Activated CD8-positive, alpha-beta memory T cell treated with anti-CD3 and anti-CD28 coated beads, Interleukin-2, amount 10 ng/mL, durations not matched to agents 7 days and 5 days (primary cell): Measurements from ENCODE around the gene ANKDD1A. TPM values are rescaled to one million over a fixed set of nuclear protein-coding genes. Genes with fewer than 3 reads are reported as not detected.

ENCODE experiments used
- ATAC-seq: fragments of 150-1000 bp; cut with Tn5 transposase; one replicate; pipeline ENCODE4 v1.10.0; 2021; ENCODE audit warnings: moderate library complexity
- CTCF ChIA-PET: fragments of 350-600 bp; sonication (Branson Sonifier 250); formaldehyde crosslinking; loops from one replicate; lab custom pipeline; 2021; ENCODE audit warnings: antibody characterized with exemption; lab: Charles Lee
- DNase-seq: peaks from one replicate; pipeline ENCODE4 v3.0.0-alpha.2; 2020
- H3K27ac Mint-ChIP-seq: one replicate; pipeline ENCODE4 v1.8.0; 2021; ENCODE audit warnings: mild to moderate bottlenecking, mixed read lengths
- H3K27me3 Mint-ChIP-seq: one replicate; pipeline ENCODE4 v1.8.0; 2021; ENCODE audit warnings: mixed read lengths
- H3K36me3 Mint-ChIP-seq: one replicate; pipeline ENCODE4 v1.8.0; 2021; ENCODE audit warnings: mild to moderate bottlenecking, mixed read lengths
- H3K4me1 Mint-ChIP-seq: one replicate; pipeline ENCODE4 v1.8.0; 2021; ENCODE audit warnings: mixed read lengths
- H3K4me3 Mint-ChIP-seq: one replicate; pipeline ENCODE4 v1.8.0; 2021; ENCODE audit warnings: mild to moderate bottlenecking, moderate library complexity, mixed read lengths
- H3K9me3 Mint-ChIP-seq: one replicate; pipeline ENCODE4 v1.8.0; 2022; ENCODE audit warnings: low read depth, mixed read lengths
- total RNA-seq, 2 experiments: library from RNA; stranded (reverse); gene quantifications; one replicate each; pipeline ENCODE4 v1.2.3, GENCODE V29; 2021

The ANKDD1A gene
- total RNA-seq, 2 experiments from 2014 or later: 13.4 to 24.4 TPM

GRCh38 chr15:64970698-64971097, 59.0 kb downstream of the ANKDD1A start:
- CTCF ChIA-PET: interaction anchor here (1.0 kb wide), 1 partner anchor 23 kb away, joined by 3 read pairs; no protein-coding TSS in a partner anchor
- H3K27ac Mint-ChIP-seq: no peak overlapping the region
- peaks cover 5% of the 10 kb centered on the region for H3K4me1 Mint-ChIP-seq
- no peaks in the 10 kb centered on the region for H3K27me3 Mint-ChIP-seq
- H3K4me3 Mint-ChIP-seq: no peak overlapping the region
- DNase-seq (no peak), ATAC-seq (no peak)
- no peaks in the 10 kb centered on the region for H3K9me3 Mint-ChIP-seq
- H3K36me3 Mint-ChIP-seq: peaks cover 39% of the 10 kb centered on the region

DNA sequence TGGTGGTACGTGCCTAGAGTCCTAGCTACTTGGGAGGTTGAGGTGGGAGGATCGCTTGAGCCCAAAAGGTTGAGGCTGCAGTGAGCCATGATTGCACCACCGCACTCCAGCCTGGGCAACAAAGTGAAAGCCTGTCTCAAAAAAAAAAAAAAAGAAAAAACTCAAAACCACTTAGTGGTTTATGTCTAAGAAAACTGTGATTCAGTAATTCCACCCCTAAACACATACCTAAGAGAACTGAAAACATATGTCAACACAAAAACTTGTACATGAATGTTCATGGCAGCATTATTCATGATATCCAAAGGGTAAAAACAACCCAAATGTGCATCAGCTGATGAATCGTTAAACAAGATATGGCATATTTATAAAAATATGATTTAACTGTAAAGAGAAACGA, 63.7 kb downstream of the ANKDD1A start:
- CTCF ChIA-PET: no interaction called here
- Mint-ChIP-seq H3K36me3 (peaks cover 32% of the 10 kb centered on the region), H3K27me3 (no peaks in the 10 kb centered on the region), H3K4me3 (no peak overlapping the region), H3K9me3 (no peaks in the 10 kb centered on the region), H3K4me1 (peaks cover 6% of the 10 kb centered on the region), H3K27ac (no peak overlapping the region)
- DNase-seq: no peak
- ATAC-seq: peak; percentile 27

DNA sequence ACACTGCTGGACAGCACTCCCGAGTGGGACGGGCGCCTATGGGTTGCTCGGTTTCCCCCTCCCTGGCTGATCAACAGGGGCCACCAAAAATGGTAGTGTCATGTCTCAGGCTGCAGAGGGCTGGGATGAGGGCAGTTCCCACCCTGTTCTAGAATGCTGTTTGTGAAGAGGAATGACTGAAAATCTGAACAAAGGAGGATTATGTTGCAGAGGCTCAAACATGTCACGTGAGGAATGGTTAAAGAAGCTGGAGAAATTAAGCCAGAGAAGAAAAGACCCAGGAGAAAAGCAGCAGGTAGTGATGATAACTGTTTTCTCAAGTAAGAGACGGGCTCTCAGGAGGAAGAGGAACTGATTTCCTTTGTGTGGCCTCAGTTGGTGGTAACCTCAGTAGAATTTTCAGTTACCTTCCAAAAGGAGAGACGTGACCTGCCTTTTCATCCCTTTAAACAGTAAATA, 67.6 kb downstream of the ANKDD1A start:
- CTCF ChIA-PET: interaction anchor here (0.8 kb wide), 1 partner anchor 16 kb away, joined by 4 read pairs; no protein-coding TSS in a partner anchor
- Mint-ChIP-seq H3K9me3 (no peaks in the 10 kb centered on the region), H3K4me3 (no peak overlapping the region)

DNA sequence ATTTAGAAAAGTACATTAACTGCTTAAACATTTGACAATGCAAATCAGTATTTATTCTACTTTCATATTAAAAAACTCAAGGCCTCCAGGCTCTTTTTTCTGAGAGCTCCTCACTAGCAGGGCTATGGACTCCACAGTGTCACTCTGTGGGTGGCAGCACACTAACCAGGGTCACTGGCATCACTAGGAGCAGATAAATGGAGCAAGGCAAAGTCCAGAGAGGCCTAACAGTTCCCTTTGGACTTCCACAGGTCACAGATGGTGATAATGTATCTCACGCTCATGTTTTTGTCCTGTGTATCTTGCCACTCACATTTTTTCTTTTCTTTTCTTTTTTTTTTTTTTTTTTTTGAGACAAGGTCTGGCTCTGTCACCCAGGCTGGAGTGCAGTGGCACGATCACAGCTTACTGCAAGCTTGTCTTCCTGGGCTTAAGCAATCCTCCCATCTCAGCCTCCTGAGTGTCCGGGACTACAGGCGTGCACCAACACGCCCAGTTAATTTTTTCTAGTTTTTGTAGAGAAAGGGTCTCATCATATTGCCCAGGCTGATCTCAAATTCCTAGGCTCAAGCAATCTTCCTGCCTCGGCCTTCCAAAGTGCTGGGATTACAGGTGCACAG, 70.2 kb downstream of the ANKDD1A start:
- H3K9me3 Mint-ChIP-seq: no peaks in the 10 kb centered on the region
- CTCF ChIA-PET: interaction anchor here (1.0 kb wide), 1 partner anchor 172 kb away, joined by 3 read pairs; no protein-coding TSS in a partner anchor
- peaks cover 18% of the 10 kb centered on the region for H3K4me1 Mint-ChIP-seq
- H3K27me3 Mint-ChIP-seq: no peaks in the 10 kb centered on the region
- peaks cover 22% of the 10 kb centered on the region for H3K36me3 Mint-ChIP-seq
- H3K4me3 Mint-ChIP-seq: no peak overlapping the region
- no peak overlapping the region for H3K27ac Mint-ChIP-seq
- DNase-seq (no peak), ATAC-seq (no peak)

More for the DNA sequence above, 67.6 kb downstream of the ANKDD1A start:
- Mint-ChIP-seq H3K27ac (no peak overlapping the region), H3K27me3 (no peaks in the 10 kb centered on the region), H3K4me1 (peaks cover 10% of the 10 kb centered on the region), H3K36me3 (peaks cover 24% of the 10 kb centered on the region)
- ATAC-seq (no peak), DNase-seq (no peak)

DNA sequence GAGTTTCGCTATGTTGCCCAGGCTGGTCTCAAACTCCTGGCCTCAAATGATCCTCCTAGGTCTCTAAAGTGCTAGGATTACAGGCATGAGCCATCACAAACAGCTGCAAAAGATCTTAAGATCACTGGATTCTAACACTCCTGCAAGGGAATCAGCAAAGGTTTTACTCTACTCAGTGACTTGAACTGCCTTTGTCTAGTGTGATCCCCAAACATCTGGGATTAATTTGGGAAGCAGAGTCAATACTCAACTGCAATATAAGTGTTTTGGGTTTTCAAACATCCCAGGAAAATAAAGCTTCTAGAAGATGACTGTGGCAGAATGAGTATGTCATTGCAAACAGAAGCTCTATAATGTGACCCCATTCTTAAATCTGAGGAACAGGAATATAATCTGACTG, 70.8 kb downstream of the ANKDD1A start:
- Mint-ChIP-seq H3K27me3 (no peaks in the 10 kb centered on the region), H3K4me3 (no peak overlapping the region), H3K9me3 (no peaks in the 10 kb centered on the region), H3K27ac (no peak overlapping the region), H3K4me1 (peaks cover 24% of the 10 kb centered on the region), H3K36me3 (peaks cover 25% of the 10 kb centered on the region)
- no peak for DNase-seq
- ATAC-seq: no peak
- CTCF ChIA-PET: no interaction called here

- H3K27ac Mint-ChIP-seq: no peak overlapping the region
- no peak for DNase-seq
- CTCF ChIA-PET: interaction anchor here (1.2 to 1.4 kb wide), 2 partner anchors 9 to 24 kb away, joined by 3 to 4 read pairs; no protein-coding TSS in a partner anchor
- H3K27me3 Mint-ChIP-seq: no peaks in the 10 kb centered on the region
- no peak for ATAC-seq
- peaks cover 16% of the 10 kb centered on the region for H3K36me3 Mint-ChIP-seq
- H3K4me3 Mint-ChIP-seq: no peak overlapping the region
- peaks cover 46% of the 10 kb centered on the region for H3K4me1 Mint-ChIP-seq
- H3K9me3 Mint-ChIP-seq: no peaks in the 10 kb centered on the region
Observed at GRCh38 chr15:64985366-64986033, 73.8 kb downstream of the ANKDD1A start.

GRCh38 chr15:64987136-64987535, 75.4 kb downstream of the ANKDD1A start:
- no peak overlapping the region for H3K27ac Mint-ChIP-seq
- H3K4me3 Mint-ChIP-seq: no peak overlapping the region
- H3K4me1 Mint-ChIP-seq: peaks cover 52% of the 10 kb centered on the region
- CTCF ChIA-PET: no interaction called here
- H3K27me3 Mint-ChIP-seq: no peaks in the 10 kb centered on the region
- no peak for DNase-seq
- H3K36me3 Mint-ChIP-seq: peaks cover 14% of the 10 kb centered on the region
- ATAC-seq: no peak
- no peaks in the 10 kb centered on the region for H3K9me3 Mint-ChIP-seq

DNA sequence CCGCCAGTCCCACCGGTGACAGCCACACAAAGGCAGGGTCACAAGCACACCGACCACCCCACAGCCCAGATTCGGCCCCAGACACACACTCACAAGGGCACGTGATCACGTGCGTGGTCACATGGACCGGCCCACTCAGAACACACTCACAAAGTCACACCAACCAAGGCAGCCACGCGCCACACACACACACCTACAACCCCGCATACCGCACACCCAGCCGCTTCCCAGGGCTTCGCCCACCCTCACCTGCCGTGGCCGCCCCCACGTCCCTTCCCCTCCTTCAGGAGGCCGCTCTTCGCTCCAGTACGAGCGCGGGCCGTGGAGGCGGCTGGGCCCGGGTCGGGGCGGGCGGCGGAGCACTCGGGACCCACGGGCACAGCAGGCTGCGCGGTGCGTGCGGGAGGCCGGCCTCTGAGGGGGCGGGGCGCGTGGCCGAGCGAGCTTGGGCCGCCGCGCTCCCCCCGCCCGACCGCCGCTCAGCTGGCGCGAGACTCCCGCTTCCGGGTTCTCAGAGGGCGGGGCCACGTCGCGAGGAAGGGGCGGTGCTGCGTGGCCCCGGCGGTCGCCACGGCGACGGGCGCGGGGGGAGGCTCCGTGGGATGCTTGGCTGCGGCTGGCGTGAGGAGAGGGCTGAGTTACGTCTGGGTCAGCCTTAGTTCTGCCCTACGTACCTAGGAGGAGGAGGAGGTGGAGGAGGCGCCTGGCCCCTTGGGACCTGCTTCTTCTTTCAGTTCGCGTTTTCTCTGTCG, 77.9 kb downstream of the ANKDD1A start, which contains the start of gene SPG21:
SPG21 (minus strand) TSS at position 499 of the 752 bp plus-strand sequence. CDS start 6,345 bp downstream, outside the sequence.
- CTCF ChIA-PET: no interaction called here
- H3K27me3 Mint-ChIP-seq: no peaks in the 10 kb centered on the region
- ATAC-seq: peak; percentile 94
- peaks cover 51% of the 10 kb centered on the region for H3K4me1 Mint-ChIP-seq
- peak within 1 kb of the TSS; percentile 92 for H3K4me3 Mint-ChIP-seq
- peak; percentile 94 for DNase-seq
- H3K27ac Mint-ChIP-seq: peak within 1 kb of the TSS; percentile 94
- peaks cover 10% of the 10 kb centered on the region for H3K36me3 Mint-ChIP-seq
- no peaks in the 10 kb centered on the region for H3K9me3 Mint-ChIP-seq

- H3K4me3 Mint-ChIP-seq: peak overlapping the region; percentile 92
- H3K36me3 Mint-ChIP-seq: peaks cover 9% of the 10 kb centered on the region
- CTCF ChIA-PET: no interaction called here
- H3K4me1 Mint-ChIP-seq: peaks cover 50% of the 10 kb centered on the region
- H3K27me3 Mint-ChIP-seq: no peaks in the 10 kb centered on the region
- DNase-seq (no peak), ATAC-seq (no peak)
- no peaks in the 10 kb centered on the region for H3K9me3 Mint-ChIP-seq
- H3K27ac Mint-ChIP-seq: peak overlapping the region; percentile 94
Observed at GRCh38 chr15:64990168-64990470, 78.4 kb downstream of the ANKDD1A start.

DNA sequence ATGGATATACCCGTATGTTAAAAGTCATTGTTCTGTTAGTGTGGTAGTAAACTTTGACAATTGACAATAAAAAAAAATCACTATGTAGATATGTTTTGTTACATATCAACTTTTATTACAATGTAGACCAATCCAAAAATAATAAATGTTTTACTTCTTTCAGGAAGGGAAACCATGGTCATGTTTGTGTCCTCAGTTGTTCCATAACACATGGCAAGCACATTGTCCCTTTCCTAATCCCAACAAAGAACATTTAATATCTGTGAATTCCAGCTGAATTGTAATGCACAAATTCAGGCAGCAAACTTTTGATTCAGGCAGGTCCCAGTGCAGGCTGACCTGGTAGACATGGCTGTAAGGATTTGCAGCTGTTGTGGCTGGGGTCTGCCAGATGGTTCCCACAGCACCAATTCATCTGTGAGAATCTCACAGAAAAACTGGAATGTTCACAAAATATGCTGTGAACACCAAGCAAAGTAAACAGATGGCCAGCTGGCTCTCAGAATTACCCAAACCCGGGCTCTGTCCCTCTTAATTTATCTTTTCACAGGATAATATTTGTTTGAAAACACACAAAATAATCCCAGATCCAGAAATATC, 79.9 kb downstream of the ANKDD1A start:
- H3K4me1 Mint-ChIP-seq: peaks cover 43% of the 10 kb centered on the region
- CTCF ChIA-PET: interaction anchor here (0.7 kb wide), 1 partner anchor 11 kb away, joined by 3 read pairs; no protein-coding TSS in a partner anchor

GRCh38 chr15:64993290-64993689, 81.6 kb downstream of the ANKDD1A start:
- H3K4me3 Mint-ChIP-seq: peak overlapping the region; percentile 51
- CTCF ChIA-PET: interaction anchor here (0.6 to 1.5 kb wide), 5 partner anchors 23 to 294 kb away, joined by 3 read pairs; no protein-coding TSS in a partner anchor
- H3K36me3 Mint-ChIP-seq: no peaks in the 10 kb centered on the region

More for the DNA sequence above, 79.9 kb downstream of the ANKDD1A start:
- H3K27me3 Mint-ChIP-seq: no peaks in the 10 kb centered on the region
- H3K36me3 Mint-ChIP-seq: peaks cover 6% of the 10 kb centered on the region
- DNase-seq (no peak), ATAC-seq (no peak)
- H3K9me3 Mint-ChIP-seq: no peaks in the 10 kb centered on the region
- H3K27ac Mint-ChIP-seq: no peak overlapping the region
- no peak overlapping the region for H3K4me3 Mint-ChIP-seq

GRCh38 chr15:64997066-64997465, 85.4 kb downstream of the ANKDD1A start:
- H3K27me3 Mint-ChIP-seq: no peaks in the 10 kb centered on the region
- DNase-seq (no peak), ATAC-seq (no peak)
- H3K36me3 Mint-ChIP-seq: no peaks in the 10 kb centered on the region
- H3K27ac Mint-ChIP-seq: no peak overlapping the region
- CTCF ChIA-PET: no interaction called here
- no peak overlapping the region for H3K4me3 Mint-ChIP-seq
- peaks cover 6% of the 10 kb centered on the region for H3K4me1 Mint-ChIP-seq
- H3K9me3 Mint-ChIP-seq: no peaks in the 10 kb centered on the region

More at GRCh38 chr15:64993290-64993689, 81.6 kb downstream of the ANKDD1A start:
- Mint-ChIP-seq H3K27ac (peak overlapping the region; percentile 78), H3K4me1 (peaks cover 26% of the 10 kb centered on the region), H3K9me3 (no peaks in the 10 kb centered on the region), H3K27me3 (no peaks in the 10 kb centered on the region)
- no peak for DNase-seq
- no peak for ATAC-seq
